Type B pancreatic cell (in vitro differentiated cells): ENCODE results near the gene ZNF385C. TPM values are rescaled to one million over a fixed set of nuclear protein-coding genes. Genes with fewer than 3 reads are reported as not detected.

Source experiments
- DNase-seq: peaks from one replicate; pipeline ENCODE4 v3.0.0; 2021; ENCODE audit warnings: mixed read lengths; ENCODE audit not compliant: unreplicated experiment; ENCODE audit errors: extremely low spot score
- H3K27ac Mint-ChIP-seq: 2 replicates; pipeline ENCODE4 v1.8.0; 2021; ENCODE audit warnings: mild to moderate bottlenecking, mixed read lengths
- H3K27me3 Mint-ChIP-seq: 2 replicates; pipeline ENCODE4 v1.8.0; 2021; ENCODE audit warnings: mixed read lengths
- H3K36me3 Mint-ChIP-seq: 2 replicates; pipeline ENCODE4 v1.8.0; 2021; ENCODE audit warnings: mixed read lengths
- H3K4me1 Mint-ChIP-seq: one replicate; pipeline ENCODE4 v1.8.0; 2021; ENCODE audit warnings: mixed read lengths; ENCODE audit not compliant: unreplicated experiment
- H3K4me3 Mint-ChIP-seq: 2 replicates; pipeline ENCODE4 v1.8.0; 2021; ENCODE audit warnings: mild to moderate bottlenecking, mixed read lengths
- H3K9me3 Mint-ChIP-seq: 2 replicates; pipeline ENCODE4 v1.8.0; 2021; ENCODE audit warnings: mixed read lengths
- total RNA-seq: library from RNA; stranded (reverse); gene quantifications from 2 replicates; pipeline ENCODE4 v1.2.1, GENCODE V29; 2021; ENCODE audit warnings: low replicate concordance
- TF ChIP-seq, protein P1 (sequence below): fragments of 200-600 bp; sonication (generic); conservative IDR thresholded peaks from 2 replicates; pipeline ENCODE4 v1.5.0; 2021; ENCODE audit warnings: antibody characterized with exemption, mild to moderate bottlenecking

Gene ZNF385C
- total RNA-seq, 1 donor from 2014 or later, result 3.3 TPM

DNA sequence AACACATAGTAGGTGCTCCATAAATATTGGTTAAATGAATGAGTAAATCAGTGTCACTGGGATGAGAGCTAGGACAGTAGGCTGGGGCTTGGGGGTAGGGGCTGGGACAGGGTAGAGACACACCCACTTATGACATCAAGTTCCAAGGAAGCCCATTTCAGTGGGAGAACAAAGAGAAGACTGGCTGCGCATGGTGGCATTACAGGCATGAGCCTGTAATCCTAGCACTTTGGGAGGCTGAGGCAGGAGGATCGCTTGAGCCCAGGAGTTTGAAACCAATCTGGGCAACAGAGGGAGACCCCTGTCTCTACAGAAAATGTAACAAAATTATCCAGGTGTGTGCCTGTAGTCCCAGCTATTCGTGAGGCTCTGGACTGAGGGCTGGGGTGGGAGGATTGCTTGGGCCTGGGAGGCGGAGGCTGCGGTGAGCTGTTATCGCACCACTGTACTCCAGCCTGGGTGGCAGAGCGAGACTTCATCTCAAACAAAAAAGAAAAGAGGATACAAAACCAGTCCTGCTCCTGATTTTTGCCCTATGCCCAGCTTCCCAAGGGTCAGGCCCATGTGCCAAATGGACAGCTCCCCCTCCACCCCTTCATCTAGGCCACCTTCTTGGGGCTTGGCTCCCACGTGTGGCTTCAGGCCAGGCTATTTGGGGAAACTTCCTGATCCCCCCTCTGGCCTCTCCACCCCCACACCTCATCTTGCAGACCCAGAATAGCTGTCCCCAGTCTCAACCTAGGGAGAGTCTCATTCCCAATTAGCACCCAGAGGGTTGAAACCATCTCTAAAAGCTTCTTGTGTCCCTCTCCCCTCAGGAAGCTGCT, 7.1 kb downstream of the ZNF385C start:
- Mint-ChIP-seq H3K4me1 (peaks cover 5% of the 10 kb centered on the region), H3K9me3 (no peaks in the 10 kb centered on the region), H3K27ac (no peak overlapping the region), H3K4me3 (no peak overlapping the region), H3K36me3 (no peaks in the 10 kb centered on the region), H3K27me3 (peaks cover 28% of the 10 kb centered on the region)
- no peak for DNase-seq
- TF ChIP-seq, protein P1, sequence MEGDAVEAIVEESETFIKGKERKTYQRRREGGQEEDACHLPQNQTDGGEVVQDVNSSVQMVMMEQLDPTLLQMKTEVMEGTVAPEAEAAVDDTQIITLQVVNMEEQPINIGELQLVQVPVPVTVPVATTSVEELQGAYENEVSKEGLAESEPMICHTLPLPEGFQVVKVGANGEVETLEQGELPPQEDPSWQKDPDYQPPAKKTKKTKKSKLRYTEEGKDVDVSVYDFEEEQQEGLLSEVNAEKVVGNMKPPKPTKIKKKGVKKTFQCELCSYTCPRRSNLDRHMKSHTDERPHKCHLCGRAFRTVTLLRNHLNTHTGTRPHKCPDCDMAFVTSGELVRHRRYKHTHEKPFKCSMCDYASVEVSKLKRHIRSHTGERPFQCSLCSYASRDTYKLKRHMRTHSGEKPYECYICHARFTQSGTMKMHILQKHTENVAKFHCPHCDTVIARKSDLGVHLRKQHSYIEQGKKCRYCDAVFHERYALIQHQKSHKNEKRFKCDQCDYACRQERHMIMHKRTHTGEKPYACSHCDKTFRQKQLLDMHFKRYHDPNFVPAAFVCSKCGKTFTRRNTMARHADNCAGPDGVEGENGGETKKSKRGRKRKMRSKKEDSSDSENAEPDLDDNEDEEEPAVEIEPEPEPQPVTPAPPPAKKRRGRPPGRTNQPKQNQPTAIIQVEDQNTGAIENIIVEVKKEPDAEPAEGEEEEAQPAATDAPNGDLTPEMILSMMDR, result no peak

GRCh38 chr17:42088736-42089135, 9.5 kb downstream of the ZNF385C start:
- Mint-ChIP-seq H3K27me3 (peaks cover 13% of the 10 kb centered on the region), H3K4me3 (no peak overlapping the region), H3K27ac (no peak overlapping the region), H3K9me3 (no peaks in the 10 kb centered on the region), H3K36me3 (no peaks in the 10 kb centered on the region), H3K4me1 (peaks cover 5% of the 10 kb centered on the region)
- DNase-seq, result no peak
- TF ChIP-seq, protein P1, result no peak

DNA sequence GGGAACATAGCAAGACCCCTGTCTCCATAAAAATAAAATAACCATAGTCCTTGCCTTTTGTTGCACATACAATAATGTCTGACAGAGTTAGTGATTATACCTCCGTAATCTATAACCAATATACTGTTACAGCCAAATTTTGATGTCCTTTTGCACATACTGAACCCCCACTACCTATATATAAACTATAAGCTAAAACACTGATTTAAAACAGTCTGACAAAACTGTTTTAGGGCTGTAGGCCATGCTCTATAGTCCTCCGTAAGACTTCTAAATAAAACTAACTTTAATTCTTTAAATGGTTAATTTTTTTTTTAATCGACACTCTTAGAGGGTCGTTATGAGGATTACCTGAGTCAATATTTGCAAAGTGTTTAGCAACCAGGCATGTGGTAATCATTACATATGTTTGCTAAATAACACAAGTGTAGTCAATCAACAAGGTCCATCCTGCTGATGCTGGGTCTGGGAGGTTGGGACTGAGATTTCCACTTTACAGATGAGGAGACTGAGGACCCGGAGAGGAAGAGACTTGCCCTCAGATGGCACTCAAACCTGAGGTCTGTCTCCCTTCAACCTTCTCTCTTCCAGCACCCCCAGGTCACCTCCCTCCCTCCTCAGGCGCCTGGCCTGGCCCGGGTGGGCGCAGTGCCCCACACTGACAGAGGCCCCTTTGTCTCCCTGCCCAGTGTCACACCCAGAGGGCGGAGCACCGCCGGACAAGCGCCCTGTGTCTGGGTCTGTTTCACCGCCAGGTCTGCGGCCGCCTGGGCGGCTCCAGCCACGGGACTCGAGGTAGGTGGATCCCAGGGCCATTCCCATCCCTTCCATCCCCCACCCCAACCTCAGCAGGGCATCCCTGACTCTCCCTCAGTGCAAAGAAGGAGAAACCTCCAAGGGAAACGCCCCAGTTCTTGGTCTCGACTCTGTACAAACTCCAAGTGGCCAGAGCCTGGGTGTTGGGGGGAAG, 10.3 kb downstream of the ZNF385C start:
- peaks cover 13% of the 10 kb centered on the region for H3K27me3 Mint-ChIP-seq
- H3K9me3 Mint-ChIP-seq, result no peaks in the 10 kb centered on the region
- H3K4me1 Mint-ChIP-seq, result peaks cover 5% of the 10 kb centered on the region
- H3K4me3 Mint-ChIP-seq, result no peak overlapping the region
- H3K27ac Mint-ChIP-seq, result no peak overlapping the region
- TF ChIP-seq, protein P1, result no peak
- no peak for DNase-seq
- no peaks in the 10 kb centered on the region for H3K36me3 Mint-ChIP-seq

- no peak overlapping the region for H3K27ac Mint-ChIP-seq
- H3K27me3 Mint-ChIP-seq, result peaks cover 16% of the 10 kb centered on the region
- no peaks in the 10 kb centered on the region for H3K36me3 Mint-ChIP-seq
- TF ChIP-seq, protein P1, result no peak
- H3K9me3 Mint-ChIP-seq, result no peaks in the 10 kb centered on the region
- H3K4me3 Mint-ChIP-seq, result no peak overlapping the region
- no peak for DNase-seq
- H3K4me1 Mint-ChIP-seq, result peaks cover 5% of the 10 kb centered on the region
Measured at GRCh38 chr17:42087042-42087701, 11.1 kb downstream of the ZNF385C start.

- TF ChIP-seq, protein P1, result no peak
- peaks cover 12% of the 10 kb centered on the region for H3K27me3 Mint-ChIP-seq
- no peaks in the 10 kb centered on the region for H3K4me1 Mint-ChIP-seq
- no peaks in the 10 kb centered on the region for H3K36me3 Mint-ChIP-seq
- no peak overlapping the region for H3K27ac Mint-ChIP-seq
- H3K9me3 Mint-ChIP-seq, result no peaks in the 10 kb centered on the region
- DNase-seq, result no peak
- no peak overlapping the region for H3K4me3 Mint-ChIP-seq
Measured at GRCh38 chr17:42081516-42082129, 16.6 kb downstream of the ZNF385C start.
